Embryonic facial prominence (tissue), 1 donor: ENCODE data around the gene PCP4.

Experiments
- DNase-seq: peaks from one replicate; pipeline ENCODE4 v3.0.0-alpha.2; 2016; ENCODE audit errors: extremely low spot score

Gene PCP4

DNA sequence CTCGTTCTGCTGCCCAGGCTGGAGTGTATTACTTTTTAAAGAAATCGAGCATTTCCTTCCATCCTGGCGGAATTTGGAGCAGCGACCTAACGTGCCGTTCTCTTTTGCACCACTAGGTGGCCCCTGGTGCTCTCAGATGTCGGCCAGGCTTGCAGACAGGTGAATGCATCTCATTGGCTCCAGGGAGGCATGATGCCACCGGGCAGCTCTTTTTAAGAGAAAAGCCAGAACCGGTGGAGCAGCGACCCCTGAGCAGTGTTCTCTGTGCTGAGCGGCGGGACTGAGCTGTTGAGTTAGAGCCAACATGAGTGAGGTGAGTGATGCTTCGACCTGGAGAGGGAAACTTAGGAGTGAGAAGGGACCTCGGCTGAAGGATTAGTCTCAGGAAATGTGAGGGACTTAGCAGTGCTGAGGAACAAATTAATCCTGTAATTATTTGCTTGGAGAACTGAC, at the start of gene PCP4:
PCP4 (plus strand) TSS at position 241 of the 453 bp plus-strand sequence; CDS start at position 305, 64 bp downstream.
- no peak for DNase-seq

DNA sequence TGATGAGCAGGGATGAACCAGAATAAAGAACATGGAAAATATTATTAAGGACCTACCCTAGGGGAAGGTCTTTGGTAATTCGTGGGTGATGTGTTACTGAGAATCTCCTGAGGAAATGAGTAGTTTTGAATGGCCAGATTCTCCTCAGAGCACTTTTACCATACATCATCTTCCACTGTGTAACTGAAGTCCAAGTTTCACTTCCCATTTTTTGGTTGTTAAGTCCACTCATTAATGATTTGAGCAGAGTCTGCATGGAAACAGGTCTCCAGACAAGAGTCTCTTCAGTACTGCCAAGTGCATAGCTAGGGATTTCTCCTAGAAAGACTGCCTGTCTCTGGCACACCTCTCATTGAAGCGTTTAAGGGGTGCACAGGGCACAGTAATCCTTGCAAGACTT, 48.7 kb upstream of the PCP4 start:
- no peak for DNase-seq

DNA sequence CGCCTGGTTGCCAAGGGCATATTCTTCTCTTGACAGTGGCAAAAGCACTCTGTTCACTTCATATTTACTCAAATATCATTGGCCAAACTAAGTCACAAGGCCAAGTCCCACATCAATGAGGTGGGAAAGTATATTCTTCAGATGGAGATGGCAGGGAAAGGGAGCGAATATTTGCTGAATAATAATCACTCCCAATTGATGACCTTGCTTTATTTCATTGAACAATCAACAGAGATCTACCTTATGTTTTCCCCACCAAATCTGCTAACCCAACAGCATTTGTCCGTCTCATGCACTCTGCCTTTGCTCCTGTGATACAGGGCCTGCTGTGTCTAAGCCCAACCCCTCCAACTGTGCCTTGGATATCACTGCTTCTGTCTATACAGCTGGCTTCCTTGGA, 45.2 kb upstream of the PCP4 start:
- DNase-seq, result no peak

DNA sequence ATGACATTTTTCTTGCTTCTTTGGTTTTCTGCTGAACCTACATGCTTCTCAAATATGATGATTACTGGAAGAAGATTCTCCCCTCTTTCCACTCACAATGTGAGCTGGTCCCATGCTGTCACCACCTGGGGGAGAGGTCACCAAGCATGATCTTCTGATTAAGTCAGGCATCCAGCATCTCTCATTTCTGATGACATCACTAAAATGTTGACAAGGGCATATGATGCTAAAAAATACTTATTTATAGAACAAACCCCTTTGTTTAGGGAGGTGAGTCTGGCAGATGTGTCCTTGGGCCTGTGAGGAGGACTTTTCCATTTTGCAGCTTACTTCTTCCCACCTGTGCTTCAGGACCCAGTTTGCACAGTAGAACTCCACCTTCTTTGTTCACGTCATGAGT, 42.0 kb upstream of the PCP4 start:
- no peak for DNase-seq

DNA sequence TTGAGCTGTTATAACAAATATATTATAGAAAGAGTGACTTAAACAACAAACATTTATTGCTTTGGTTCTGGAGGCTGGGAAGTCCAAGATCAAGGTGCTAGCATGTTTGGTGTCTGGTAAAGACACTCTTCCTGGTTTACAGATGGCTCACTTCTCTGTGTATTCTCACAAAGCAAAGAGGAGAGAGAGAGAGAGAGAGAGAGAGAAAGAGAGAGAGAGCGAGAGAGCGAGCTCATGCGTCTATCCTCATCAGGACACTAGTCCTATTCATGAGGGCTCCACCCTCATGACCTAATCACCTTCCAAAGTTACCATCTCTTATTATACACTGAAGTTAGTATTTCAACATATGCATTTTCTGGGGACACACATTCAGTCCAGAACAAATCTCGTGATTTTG, 32.7 kb upstream of the PCP4 start:
- DNase-seq, result no peak

DNA sequence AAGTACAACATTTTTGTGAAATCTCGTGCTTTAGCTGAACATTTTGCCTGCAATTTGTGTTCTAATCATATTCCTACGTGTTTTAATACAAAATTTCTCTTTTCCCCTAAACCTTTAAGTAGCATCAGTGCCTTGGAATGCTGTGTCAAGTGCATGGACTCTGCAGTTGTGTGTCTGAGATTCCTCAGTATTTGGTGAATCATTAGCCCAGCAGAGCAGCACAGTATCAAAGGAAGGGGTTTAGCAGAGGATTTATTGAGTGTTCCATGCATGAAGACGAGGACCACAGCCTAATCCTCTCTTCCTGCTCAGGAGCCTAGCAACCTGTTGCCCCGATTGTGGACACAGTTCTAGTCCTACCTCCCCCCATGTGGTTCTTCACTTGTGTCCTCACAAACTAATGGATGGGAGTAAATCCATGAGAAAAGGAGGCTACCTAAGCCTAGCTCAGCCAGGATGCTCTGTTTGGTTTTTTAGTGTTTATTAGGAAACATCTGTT, 29.3 kb upstream of the PCP4 start:
- DNase-seq, result no peak

DNA sequence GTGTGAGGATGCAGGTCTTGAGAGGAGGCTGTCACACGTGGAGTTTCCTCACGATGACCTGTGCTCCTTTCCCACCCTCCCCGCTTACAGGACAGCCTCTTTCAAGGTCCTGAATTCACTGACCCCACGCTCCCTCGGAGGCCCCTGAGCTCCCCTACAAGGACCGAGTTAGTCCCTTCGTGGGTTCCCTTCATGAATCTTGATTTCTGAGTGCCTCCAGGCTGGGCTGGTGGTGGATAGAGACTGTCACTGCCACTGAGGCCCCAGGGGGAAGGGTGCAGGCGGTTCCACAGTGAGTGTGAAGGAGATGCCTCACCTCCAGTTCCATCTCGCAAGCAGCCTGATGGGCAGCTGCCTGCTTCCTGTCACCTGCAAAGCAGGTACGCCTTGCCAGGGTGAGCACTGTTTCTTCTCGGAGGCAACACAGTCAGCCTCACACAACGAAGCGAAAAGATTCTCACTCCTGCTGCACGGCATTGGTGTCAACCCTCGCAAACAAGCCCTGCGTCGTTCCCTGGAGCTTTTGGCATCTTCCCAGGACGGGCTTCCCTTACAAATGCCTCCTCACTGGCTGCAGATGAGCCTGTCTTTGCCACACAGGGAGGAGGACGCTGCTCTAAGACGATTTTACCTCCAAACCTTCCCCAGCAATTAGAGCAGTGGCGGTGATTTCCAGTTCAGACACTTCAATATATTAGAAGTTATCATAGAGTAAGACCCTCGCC, 26.7 kb upstream of the PCP4 start:
- no peak for DNase-seq

DNA sequence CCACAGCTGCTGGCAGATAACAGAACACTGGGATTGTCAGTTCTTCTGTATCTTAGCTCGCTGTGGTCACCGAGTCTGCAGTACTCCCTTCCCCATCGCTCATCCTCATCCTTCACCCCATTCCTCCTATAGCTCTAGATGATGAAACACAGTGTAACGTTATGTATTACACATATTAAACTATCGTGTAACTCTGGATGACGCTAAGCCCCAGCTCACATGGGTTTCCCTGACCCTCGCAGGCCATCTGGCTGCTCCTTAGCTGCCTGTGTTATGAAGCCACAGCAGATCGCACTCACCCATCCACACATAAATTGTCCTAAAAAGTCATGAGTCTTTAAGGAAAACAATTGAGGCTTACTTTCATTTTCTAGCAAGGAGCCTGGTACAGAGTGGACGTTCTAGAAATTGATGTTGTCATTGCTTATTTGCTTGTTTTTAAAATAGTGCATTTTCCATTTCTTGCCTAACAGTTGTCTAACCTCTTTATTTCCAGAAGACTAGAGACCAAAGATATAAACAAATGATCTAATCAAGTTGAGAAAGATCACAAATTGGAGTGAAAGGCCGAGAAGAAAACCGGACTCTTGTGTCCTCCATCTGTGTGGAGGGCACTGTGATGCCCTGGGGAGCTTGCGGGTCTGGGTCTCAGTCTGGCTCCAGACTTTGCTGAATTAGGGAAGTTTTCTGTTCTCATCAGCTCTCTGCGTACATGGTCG, 24.3 kb upstream of the PCP4 start:
- DNase-seq, result no peak

DNA sequence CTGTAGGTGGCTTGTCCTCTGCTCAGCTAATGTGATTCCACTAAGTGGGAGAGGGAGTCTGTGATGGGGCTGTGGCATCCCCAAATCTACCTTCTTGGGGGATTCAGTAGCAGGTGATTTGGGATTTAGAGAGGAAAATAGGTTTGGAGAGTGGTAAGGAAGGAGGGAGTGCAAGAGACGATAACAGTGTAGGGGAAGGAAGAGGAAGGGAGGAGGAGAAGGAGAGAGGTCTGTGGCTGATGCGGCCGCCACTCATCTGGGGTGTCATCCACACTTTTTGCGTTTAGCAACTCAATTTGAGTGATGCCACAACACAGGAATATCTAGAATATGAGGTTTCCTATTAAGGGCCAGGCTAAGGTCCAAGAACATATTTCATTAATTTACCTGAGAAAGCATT, 23.8 kb upstream of the PCP4 start:
- DNase-seq, result no peak

DNA sequence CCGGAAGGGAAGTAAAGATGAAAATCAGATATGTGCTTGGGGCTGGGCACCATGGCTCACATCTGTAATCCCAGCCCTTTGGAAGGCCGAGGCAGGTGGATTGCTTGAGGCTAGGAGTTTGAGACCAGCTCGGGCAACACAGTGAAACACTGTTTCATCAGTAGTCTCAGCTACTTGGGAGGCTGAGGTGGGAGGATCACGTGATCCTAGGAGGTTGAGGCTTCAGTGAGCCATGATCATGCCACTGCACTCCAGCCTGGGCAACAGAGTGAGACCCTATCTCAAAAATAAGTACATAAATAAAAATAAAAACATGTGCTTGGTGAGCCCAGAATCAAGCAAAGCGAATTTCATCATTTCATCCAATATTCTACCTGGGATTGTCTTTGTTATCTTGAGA, 23.3 kb upstream of the PCP4 start:
- no peak for DNase-seq

DNA sequence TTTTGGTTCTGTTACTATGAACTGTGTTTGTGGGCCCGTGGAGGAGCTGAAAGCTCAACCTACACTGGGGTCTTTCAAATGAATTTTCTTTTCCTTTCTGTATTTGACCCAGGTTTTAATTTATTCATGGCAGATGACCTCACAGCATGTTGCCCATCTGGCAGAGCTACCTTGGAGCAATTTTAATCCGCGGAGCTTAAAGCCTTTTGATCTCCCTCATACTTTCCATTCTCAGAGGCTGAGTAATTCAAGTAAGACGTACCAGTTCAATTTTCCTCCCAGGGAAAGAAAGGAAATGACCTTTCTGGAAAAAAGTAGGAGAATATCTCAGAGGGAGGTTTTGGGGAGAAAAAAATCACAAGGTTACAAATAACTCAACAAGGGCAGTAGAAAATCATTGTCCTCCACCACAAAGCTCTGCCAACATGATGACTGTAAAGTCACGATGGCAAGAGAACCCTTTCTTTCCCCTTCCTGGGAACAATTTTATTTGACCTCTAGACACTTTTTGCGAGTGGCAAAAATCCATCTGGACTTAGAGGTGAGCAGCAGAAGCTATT, 21.6 kb upstream of the PCP4 start:
- no peak for DNase-seq

DNA sequence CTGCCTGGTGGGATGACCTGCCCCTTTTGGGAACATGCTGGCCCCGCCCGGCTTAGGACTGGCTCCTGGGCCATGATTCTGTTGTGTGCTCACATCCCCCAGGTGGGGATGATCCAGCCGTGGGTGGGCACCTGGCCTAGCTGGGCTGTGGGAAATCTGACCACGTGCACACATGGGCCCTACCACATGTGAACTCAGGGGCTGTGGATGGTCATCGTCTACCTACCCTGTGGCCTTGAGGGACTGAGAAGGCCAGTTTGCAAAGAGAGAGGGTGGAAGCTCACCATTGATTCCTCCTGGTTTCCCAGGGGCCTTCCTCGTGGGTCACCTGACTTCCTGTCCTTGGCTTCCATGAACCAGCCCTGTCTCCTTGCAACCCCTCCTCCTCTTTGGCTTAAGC, 19.4 kb upstream of the PCP4 start:
- no peak for DNase-seq

DNA sequence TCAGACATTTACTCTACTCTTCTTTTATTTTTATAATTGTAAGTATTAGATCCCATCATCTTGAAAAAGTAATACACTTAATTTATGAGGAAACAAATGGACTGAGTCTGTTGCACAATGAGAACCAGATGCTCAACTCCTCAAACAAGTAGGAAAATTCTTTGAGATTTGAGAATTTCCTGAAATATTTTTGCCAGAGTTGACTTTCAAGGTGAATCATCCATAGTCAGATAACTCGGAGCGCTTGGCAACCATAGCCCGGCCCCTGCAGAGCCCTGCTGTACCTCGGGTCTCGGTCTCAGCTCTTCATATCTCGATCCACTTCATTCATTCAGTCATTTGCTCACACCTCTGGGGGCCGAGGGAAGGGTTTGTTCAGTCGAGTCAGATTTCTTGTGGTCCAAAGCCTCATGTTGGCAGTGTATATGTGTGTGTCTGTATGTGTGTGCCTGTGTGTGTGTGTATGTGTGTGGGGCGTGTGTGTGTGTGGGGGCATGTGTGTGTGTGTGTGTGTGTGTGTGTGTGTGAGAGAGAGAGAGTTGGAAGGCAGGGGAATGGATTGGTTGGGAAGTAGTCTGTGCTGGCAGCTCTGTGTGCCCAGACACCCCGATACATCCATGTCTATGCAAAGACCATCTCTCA, 18.1 kb upstream of the PCP4 start:
- no peak for DNase-seq

DNA sequence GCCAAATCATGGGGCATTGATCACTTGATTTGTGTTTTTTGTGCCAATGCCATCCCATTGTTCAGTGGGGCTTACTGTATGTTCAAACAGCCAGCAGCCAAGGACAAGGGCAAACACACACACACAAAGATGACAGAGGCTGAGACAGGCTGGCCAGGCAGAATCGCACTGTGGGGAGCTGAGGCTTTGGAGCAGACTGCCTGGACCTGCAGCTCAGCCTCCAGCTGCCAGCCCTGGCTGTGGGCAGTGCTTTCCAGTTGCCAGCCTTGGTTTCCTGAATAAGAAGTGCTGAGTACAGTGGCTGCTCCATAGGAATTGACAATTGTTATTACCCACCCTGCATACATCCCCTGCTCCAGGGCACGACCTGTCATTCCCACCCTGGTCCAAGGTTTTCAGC, 16.9 kb upstream of the PCP4 start:
- DNase-seq, result no peak

DNA sequence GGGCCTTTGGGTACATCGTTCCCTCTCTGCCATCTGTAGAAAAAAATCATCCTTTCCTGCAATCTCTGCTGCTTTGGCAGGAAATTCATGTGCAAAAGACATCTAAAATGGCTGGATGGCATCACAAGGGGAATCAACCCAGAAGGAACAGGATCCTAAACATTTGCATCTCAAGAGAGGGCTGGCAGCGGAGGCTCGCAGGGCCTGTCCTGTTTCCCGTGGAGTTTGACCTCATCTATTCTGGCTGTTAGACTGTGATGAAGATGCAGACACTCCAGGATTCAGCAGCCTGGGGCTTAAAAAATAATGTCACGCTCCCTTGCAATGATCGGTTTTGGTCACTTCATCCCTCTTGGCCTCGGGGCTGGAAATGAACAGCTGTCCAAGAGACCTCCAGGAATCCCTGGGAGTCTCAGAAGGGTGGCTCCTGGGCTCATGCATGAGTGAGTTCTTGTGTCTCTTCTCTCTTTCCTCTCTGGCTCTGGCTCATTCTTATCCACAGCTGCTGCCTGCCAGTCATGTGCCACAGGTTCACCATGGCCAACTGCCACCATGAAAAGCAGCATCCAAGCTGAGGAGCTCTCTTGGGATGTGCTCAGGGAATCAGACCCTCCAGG, 16.1 kb upstream of the PCP4 start:
- DNase-seq, result no peak

DNA sequence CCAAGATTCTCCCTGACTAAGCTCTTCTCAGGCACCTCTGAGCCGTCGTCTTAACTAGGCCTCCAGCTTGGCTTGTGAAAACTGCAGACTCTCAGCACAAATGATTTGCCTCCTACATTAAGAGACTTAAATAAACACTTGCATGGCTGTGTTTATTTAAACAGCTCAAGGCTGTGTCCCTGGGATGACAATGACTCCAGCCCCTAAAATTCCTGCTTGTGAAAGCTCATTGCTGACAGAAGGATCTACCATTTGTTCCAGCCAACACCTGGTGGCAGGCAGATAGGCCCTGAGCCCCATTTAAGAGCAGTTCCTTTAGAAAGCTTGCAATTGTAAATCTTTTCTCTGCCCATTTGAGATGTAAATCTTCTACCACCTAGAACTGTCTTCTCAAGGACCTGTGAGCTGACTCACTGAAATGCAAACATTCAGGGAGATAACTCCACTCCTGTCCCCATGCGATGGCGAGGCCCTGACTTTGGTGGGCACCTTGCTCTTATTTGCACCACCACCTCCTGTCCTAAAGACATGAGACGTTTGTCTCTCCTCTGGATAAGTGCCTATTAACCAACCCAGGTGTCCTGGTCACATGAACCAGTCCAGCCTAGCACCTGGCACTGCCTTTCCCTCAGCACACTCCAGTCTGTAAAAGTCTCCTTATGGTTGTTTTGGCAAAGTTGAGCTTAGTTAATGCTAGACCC, 15.1 kb upstream of the PCP4 start:
- no peak for DNase-seq

DNA sequence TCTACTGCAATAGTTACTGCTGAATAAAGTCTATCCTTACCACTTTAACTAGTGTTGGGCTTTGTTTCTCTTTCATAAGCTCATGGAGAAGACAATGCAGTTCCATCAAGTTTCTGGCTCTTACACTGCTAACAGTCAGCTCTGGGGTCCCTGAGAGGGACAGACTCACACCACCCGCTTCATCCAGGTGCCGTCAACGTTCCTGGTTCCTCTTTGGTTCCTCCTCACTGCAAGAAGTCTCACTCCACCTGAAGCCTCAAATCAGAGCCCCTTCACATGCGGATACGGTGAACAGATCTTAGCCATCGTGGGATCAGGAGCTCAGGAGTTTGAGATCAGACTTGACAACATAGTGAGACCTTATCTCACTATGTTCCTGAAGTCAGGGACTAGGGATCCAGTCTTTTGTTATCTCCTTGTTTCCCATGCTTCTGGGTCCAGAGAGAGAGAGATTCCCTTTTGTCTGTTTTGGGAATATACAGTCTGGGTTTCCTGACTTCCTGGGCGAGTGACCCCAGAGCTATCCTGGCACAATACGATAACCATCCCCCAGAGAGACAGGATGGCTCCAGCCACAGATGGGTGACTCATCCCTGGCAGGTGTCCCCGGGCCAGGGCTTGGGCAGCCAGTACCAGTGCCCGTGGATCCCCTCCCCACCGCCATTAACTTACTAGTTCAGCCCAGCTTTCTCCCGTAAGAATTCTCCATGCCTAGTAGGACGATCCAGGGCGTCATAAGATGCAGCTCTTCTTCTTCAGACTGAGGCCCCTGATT, 14.3 kb upstream of the PCP4 start:
- DNase-seq, result no peak

DNA sequence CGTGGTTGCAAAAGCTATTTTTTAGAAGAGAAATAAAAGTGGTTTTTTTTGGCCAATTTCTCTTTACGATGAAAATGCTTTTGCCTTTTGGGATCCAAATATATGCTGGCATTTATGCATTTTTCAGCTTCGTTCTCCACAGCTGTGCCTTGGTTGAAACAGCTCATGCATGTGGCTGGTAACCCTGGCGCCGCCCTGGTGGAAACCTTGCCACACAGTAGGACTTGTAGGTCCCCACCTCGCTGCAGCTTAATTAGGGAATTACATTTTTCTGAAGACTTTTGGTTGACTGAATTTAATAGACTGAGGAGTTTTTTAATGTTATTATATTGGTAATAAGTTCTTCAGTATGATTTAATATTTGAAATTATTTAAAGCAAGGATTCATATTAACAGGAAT, 12.7 kb upstream of the PCP4 start:
- DNase-seq, result no peak

DNA sequence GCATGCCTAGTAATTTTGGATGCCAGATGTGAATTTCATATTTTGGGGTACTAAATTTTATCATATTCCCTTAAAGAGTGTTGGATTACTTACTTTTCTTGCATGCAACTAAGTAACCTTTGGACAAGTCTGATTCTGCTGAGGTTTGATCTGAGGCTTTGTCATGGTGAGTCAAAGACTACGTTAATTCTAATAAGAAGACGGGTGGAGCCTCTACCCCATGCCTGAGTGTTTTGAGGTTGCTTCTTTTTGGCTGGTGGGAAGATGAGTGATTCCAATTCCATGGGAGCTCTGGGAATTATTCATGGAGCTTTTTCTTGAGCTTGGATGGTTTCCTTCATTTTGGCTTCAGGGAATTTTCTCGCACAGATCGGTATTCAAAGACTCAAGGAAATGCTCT, 11.6 kb upstream of the PCP4 start:
- DNase-seq, result no peak

DNA sequence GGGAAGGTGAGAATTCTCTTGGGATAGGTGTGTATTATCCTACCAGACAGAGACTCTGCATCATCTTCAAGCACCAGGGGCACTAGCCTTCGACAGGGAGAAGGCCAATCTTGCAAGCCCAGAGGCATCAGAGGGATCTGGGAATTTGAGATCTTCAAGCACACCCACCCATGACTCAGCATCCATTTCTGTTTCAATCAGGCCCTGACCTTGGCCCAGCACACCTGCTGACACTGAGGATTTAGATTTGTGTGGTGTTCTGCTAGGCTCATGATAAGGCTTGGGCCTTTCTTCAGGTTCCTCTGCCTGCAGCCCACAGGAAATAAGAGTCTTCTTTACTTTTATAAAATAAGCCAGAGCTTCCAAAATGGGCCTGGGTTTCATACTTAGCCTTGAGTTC, 6.6 kb upstream of the PCP4 start:
- DNase-seq, result no peak

DNA sequence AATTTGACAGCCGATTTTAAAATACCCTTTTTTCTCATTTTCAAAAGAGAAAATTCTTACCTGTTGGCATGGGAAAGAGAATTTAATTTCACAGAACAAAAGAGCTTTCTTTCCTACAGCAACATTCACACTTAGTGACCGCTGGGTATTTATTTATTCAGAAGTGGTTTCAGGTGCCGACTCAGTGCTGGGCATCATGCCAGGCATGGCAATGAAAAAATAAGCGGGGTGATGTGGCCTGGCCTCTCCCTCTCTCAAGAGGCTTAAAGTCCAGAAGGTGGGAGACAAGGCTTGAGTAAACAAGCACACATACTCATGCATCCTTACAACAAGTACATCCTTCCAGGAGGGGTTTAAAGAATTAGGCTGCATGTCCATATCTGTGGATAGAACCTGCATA, 4.1 kb upstream of the PCP4 start:
- no peak for DNase-seq
